ENCODE measurements around the gene DISP2.

The DISP2 gene

GRCh38 chr15:40331026-40331425 is 27.0 kb upstream of the DISP2 start:
- no peaks in the 10 kb centered on the region for H3K27me3 ChIP-seq (ENCODE audit: insufficient read depth, low read length, poor library complexity)
- no peaks in the 10 kb centered on the region for H4K20me1 ChIP-seq (ENCODE audit: insufficient read depth, low read length)
- no peak overlapping the region for H3K9ac ChIP-seq (ENCODE audit: low read depth, low read length)
- ATAC-seq (ENCODE audit: insufficient read depth, low read depth) (no peak), DNase-seq (no peak)
- H3K36me3 ChIP-seq (ENCODE audit: insufficient read depth, low read length): peaks cover 5% of the 10 kb centered on the region; the same call in 1 of the 2 replicates
- no peak overlapping the region for H3K4me3 ChIP-seq (ENCODE audit: low read depth in 1 of 2, low read length in 2 of 2)
- H3K9me3 ChIP-seq (ENCODE audit: insufficient read depth, low read length, severe bottlenecking): no peaks in the 10 kb centered on the region
- no peak overlapping the region for H3K4me2 ChIP-seq (ENCODE audit: insufficient read depth, low read length)
- TF ChIP-seq EZH2 (IDR thresholded peaks at IDR 0.05; ENCODE audit: borderline replicate concordance, low read depth, low read length, severe bottlenecking): no peak
- no peak for TF ChIP-seq CTCF (IDR thresholded peaks at IDR 0.05; ENCODE audit: borderline replicate concordance, extremely low read depth, low read length, poor library complexity, severe bottlenecking)
- H3K79me2 ChIP-seq (ENCODE audit: insufficient read depth, low read length): no peaks in the 10 kb centered on the region
- peaks cover 21% of the 10 kb centered on the region for H3K4me1 ChIP-seq (ENCODE audit: insufficient read depth, low read length)
- no peak overlapping the region for H3K27ac ChIP-seq (ENCODE audit: low read length)
- no peak overlapping the region for H2AFZ ChIP-seq (ENCODE audit: low read depth, low read length)

GRCh38 chr15:40331637-40332036 is 26.4 kb upstream of the DISP2 start:
- H3K79me2 ChIP-seq (ENCODE audit: insufficient read depth, low read length): no peaks in the 10 kb centered on the region
- ATAC-seq (ENCODE audit: insufficient read depth, low read depth) (no peak), DNase-seq (no peak)
- H2AFZ ChIP-seq (ENCODE audit: low read depth, low read length): no peak overlapping the region
- no peak for TF ChIP-seq EZH2 (IDR thresholded peaks at IDR 0.05; ENCODE audit: borderline replicate concordance, low read depth, low read length, severe bottlenecking)
- TF ChIP-seq CTCF (IDR thresholded peaks at IDR 0.05; ENCODE audit: borderline replicate concordance, extremely low read depth, low read length, poor library complexity, severe bottlenecking): no peak
- peaks cover 3% of the 10 kb centered on the region; the same call in 1 of the 2 replicates for H3K36me3 ChIP-seq (ENCODE audit: insufficient read depth, low read length)
- H3K4me1 ChIP-seq (ENCODE audit: insufficient read depth, low read length): peaks cover 21% of the 10 kb centered on the region
- H3K27me3 ChIP-seq (ENCODE audit: insufficient read depth, low read length, poor library complexity): no peaks in the 10 kb centered on the region
- no peaks in the 10 kb centered on the region for H4K20me1 ChIP-seq (ENCODE audit: insufficient read depth, low read length)
- no peaks in the 10 kb centered on the region for H3K9me3 ChIP-seq (ENCODE audit: insufficient read depth, low read length, severe bottlenecking)
- no peak overlapping the region for H3K9ac ChIP-seq (ENCODE audit: low read depth, low read length)
- H3K27ac ChIP-seq (ENCODE audit: low read length): no peak overlapping the region
- no peak overlapping the region for H3K4me2 ChIP-seq (ENCODE audit: insufficient read depth, low read length)
- no peak overlapping the region for H3K4me3 ChIP-seq (ENCODE audit: low read depth in 1 of 2, low read length in 2 of 2)

GRCh38 chr15:40332113-40332781 is 25.8 kb upstream of the DISP2 start:
- Histone ChIP-seq H4K20me1 (ENCODE audit: insufficient read depth, low read length) (no peaks in the 10 kb centered on the region), H3K9ac (ENCODE audit: low read depth, low read length) (no peak overlapping the region), H3K79me2 (ENCODE audit: insufficient read depth, low read length) (no peaks in the 10 kb centered on the region), H3K4me2 (ENCODE audit: insufficient read depth, low read length) (no peak overlapping the region), H3K4me3 (ENCODE audit: low read depth in 1 of 2, low read length in 2 of 2) (no peak overlapping the region), H3K9me3 (ENCODE audit: insufficient read depth, low read length, severe bottlenecking) (no peaks in the 10 kb centered on the region), H3K27me3 (ENCODE audit: insufficient read depth, low read length, poor library complexity) (no peaks in the 10 kb centered on the region), H2AFZ (ENCODE audit: low read depth, low read length) (no peak overlapping the region), H3K4me1 (ENCODE audit: insufficient read depth, low read length) (peaks cover 21% of the 10 kb centered on the region), H3K27ac (ENCODE audit: low read length) (no peak overlapping the region), H3K36me3 (ENCODE audit: insufficient read depth, low read length) (no peaks in the 10 kb centered on the region)
- ATAC-seq (ENCODE audit: insufficient read depth, low read depth) (no peak), DNase-seq (no peak)
- TF ChIP-seq CTCF (IDR thresholded peaks at IDR 0.05; ENCODE audit: borderline replicate concordance, extremely low read depth, low read length, poor library complexity, severe bottlenecking) (no peak), EZH2 (IDR thresholded peaks at IDR 0.05; ENCODE audit: borderline replicate concordance, low read depth, low read length, severe bottlenecking) (no peak)
